ENCODE results near the gene PTPRS. TPM values are rescaled to one million over a fixed set of nuclear protein-coding genes. Genes with fewer than 3 reads are reported as not detected.

The PTPRS gene
- total and polyA plus RNA-seq, 9 of the 15 experiments (the other 6 are each of a cell fraction or from before 2014, with no cell fraction given), result 1.1 to 49.4 (median 14.1) TPM

DNA sequence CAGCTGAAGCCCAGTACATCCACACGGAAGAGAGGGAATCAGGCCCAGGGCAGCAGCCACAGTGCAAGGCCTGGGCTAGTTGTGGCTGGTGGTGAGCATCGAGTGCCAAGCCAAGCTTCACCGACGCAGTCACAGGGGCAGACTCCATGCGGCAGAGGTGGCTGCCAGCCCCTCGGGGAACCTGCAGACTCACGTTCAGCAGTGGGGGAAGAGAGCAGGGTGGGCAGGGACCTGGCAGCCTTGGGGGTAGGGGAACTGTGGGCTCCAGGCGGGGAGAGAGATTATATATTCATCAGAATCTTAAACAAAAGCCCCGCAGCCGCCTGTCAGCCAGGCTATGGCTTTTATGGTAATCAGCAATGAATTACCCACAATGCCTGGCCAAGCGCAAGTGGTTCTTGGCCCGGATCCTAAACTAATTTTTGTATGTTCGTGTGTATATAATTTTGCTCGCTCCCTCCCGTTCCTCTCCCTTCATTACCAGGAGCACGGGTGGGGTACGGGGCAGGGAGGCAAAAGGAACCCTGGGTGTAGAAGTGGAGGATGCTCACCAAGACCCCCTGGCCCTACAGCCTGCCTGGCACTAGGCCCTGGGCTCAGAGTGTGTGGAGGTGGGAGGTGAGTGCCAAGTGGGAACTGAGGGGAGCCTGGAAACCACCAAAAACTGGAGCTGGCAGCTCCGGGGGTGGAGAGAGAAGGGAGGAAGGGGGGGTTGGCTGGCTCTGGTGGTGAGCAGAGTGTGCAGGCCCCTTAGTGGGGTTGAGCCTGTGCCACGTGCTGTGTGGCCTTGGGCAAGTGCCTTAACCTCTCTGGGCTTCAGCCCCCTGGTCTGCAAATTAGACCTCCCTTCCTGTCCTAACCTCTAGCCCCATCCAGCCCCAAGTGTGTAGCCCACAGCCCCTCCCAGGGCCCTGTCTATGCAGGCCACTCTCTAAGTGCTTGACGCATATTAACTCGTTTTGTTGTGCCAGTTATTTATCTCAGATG, 31.9 kb downstream of the PTPRS start (continued):
- TF ChIP-seq CTCF (IDR thresholded peaks at IDR 0.05 in 2 of 3, conservative IDR thresholded peaks at IDR 0.05 in 1 of 3; ENCODE audit: insufficient read depth in 2 of 3, low read depth in 1 of 3, low read length in 3 of 3), result no peak
- TF ChIP-seq MEF2D (tag; conservative IDR thresholded peaks at IDR 0.05; ENCODE audit: low read depth), result no peak
- peak; percentile 72 for TF ChIP-seq ZNF561 (CRISPR knock-in tag; conservative IDR thresholded peaks at IDR 0.05)
- no peak for TF ChIP-seq NFE2 (IDR thresholded peaks at IDR 0.05; ENCODE audit: low read depth)
- TF ChIP-seq NR4A1 (CRISPR knock-in tag; IDR thresholded peaks at IDR 0.05), result no peak
- no peak for TF ChIP-seq NR4A1 (tag; IDR thresholded peaks at IDR 0.05)
- no peak for TF ChIP-seq PATZ1 (CRISPR knock-in tag; IDR thresholded peaks at IDR 0.05; ENCODE audit: borderline replicate concordance)
- no peak for TF ChIP-seq CREB5 (CRISPR knock-in tag; IDR thresholded peaks at IDR 0.05)
- TF ChIP-seq FIP1L1 (IDR thresholded peaks at IDR 0.05; ENCODE audit: low read depth, low read length, poor library complexity, severe bottlenecking), result peak; percentile 30
- no peak for TF ChIP-seq ZNF445 (CRISPR knock-in tag; IDR thresholded peaks at IDR 0.05; ENCODE audit: low read depth)
- no peak for TF ChIP-seq U2AF2 (optimal IDR thresholded peaks at IDR 0.05; ENCODE audit: low read depth, low read length)
- no peak for TF ChIP-seq JUN (IDR thresholded peaks at IDR 0.05; ENCODE audit: borderline replicate concordance, low read depth, low read length)
- no peak for TF ChIP-seq JUN (CRISPR knock-in tag; IDR thresholded peaks at IDR 0.05; ENCODE audit: borderline replicate concordance)
- TF ChIP-seq STAT6 (CRISPR knock-in tag; IDR thresholded peaks at IDR 0.05), result no peak
- TF ChIP-seq MIER1 (IDR thresholded peaks at IDR 0.05; ENCODE audit: low read depth), result peak; percentile 98
- no peak for TF ChIP-seq ZNF311 (CRISPR knock-in tag; IDR thresholded peaks at IDR 0.05)
- TF ChIP-seq DIDO1 (tag; IDR thresholded peaks at IDR 0.05; ENCODE audit: low read depth), result no peak
- no peak for TF ChIP-seq NCOA2 (IDR thresholded peaks at IDR 0.05; ENCODE audit: partially characterized antibody in 2 of 2)
- TF ChIP-seq ZNF134 (CRISPR knock-in tag; conservative IDR thresholded peaks at IDR 0.05), result no peak
- TF ChIP-seq SMAD2 (IDR thresholded peaks at IDR 0.05; ENCODE audit: low read depth, low read length), result no peak

Measured in K562 (cell line).